Spleen (tissue), 7 donors: ENCODE results near the gene SPECC1.

Experiments used
- POLR2AphosphoS5 ChIP-seq, 3 donors: sonication (generic); formaldehyde crosslinking; IDR thresholded peaks; one replicate each; pipeline ENCODE4 v1.5.1; 2017; ENCODE audit warnings: antibody characterized with exemption in 3 of 3
- TF ChIP-seq, protein P1 (sequence below), 11 experiments: fragments of 200-600 bp in 7 of 11; fragments of 450-650 bp in 4 of 11; sonication (generic) in 4 of 11; IDR thresholded peaks in 8 of 11; conservative IDR thresholded peaks in 3 of 11; 1 replicate in 7 of 11; 2 replicates in 4 of 11; pipeline versions ENCODE4 v1.4.0 to v1.8.0; 2016 to 2021; ENCODE audit warnings: antibody characterized with exemption in 11 of 11, inconsistent platforms in 4 of 11, mild to moderate bottlenecking in 1 of 11
- donor health status: DM: no; HTN: no; CAD: no; lungs with moderate emphysema.
- donor health status: DM: no; HTN: no; CAD: no.
- donor health status: DM: no; HTN: no; CAD: no.

DNA sequence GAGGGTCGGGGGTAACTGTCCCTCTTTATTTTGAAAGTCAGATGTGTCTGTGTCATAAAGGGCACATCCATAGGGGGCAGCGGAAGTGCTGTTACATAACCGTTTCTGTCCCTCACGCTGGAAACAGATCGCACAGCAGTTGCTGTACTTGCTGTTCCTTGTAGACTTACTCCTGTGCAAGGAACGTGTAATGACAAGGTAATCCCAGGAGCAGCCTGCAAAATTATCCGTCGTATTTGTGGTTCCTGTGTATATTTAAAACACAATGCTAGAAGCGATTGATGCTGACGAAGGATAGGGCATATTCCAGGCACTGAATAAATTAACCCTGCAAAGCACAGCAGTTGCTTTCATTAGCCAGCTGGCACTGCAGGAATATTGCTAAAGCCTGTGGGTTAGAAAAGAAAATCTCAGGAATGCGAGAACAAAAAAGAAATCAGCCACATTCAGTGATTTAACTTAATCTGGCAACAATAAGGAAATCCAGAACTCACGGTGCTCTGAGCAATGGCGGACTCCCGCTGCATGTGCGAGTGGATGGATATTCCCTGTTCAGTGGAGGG, 76.2 kb downstream of the SPECC1 start:
- TF ChIP-seq, protein P1, sequence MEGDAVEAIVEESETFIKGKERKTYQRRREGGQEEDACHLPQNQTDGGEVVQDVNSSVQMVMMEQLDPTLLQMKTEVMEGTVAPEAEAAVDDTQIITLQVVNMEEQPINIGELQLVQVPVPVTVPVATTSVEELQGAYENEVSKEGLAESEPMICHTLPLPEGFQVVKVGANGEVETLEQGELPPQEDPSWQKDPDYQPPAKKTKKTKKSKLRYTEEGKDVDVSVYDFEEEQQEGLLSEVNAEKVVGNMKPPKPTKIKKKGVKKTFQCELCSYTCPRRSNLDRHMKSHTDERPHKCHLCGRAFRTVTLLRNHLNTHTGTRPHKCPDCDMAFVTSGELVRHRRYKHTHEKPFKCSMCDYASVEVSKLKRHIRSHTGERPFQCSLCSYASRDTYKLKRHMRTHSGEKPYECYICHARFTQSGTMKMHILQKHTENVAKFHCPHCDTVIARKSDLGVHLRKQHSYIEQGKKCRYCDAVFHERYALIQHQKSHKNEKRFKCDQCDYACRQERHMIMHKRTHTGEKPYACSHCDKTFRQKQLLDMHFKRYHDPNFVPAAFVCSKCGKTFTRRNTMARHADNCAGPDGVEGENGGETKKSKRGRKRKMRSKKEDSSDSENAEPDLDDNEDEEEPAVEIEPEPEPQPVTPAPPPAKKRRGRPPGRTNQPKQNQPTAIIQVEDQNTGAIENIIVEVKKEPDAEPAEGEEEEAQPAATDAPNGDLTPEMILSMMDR (IDR thresholded peaks at IDR 0.05 in 8 of 11, conservative IDR thresholded peaks at IDR 0.05 in 3 of 11) = no peak
- TF ChIP-seq POLR2AphosphoS5 (IDR thresholded peaks at IDR 0.05) = no peak
